Measurements from ENCODE around the gene SKI.

SKI gene

DNA sequence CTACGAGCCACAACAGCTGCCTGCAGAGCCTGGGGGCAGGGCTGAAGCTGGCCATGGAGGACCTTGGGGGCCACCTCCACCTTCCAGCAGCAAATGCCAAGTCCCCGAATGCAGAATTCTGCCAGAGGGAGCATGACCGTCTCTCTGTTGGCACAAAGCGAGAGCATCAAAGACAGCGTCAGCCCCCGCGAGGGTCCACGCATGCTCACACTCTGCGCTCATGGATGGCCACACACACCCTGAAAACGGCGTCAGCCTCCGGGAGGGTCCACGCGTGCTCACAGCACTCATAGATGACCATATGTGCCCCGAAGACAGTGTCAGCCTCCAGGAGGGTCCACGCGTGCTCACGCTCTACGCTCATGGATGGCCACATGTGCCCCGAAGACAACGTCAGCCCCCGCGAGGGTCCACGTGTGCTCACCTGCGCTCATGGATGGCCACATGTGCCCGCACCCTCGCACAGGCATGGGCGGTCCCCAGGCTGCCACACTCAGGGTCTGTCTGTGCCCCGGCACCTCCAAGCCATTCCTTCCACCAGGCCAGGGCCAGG is 116.7 kb downstream of the SKI start:
- DNase-seq: no peak

DNA sequence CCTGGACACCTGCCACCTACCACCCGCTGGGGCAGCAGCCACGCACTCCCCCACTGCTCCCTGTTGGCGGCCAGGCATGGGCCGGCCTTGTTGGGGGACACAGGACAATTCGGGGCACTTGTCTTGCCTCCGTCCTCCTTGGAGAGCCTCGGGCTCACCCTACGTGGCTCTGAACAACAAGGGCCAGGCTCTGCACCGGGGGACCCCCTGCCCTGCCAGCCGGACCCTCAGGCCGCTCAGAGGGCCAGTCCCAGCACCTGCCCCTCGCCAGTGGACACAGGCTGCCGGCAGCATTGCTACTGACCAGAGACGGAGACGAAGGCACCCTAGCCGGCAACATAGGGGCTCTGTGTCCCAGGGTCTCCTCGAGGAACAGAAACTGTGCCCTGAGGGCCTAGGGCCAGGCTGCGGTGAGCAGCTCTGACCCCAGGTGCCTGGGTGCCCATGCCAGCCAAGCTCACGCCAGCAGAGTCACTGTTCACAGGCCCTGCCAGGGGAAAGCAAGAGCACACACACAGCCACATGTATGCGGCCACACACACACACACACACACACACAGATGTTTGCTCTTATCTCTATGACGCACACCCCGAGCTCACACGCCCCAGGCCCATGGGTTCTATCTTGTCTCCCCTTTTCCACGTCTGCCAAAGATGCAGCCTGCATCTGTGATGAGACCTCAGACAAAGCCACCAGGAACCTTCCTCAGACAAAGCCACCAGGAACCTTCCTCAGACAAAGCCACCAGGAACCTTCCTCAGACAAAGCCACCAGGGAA is 117.4 kb downstream of the SKI start:
- no peak for DNase-seq

GRCh38 chr1:2346691-2347408 is 118.7 kb downstream of the SKI start:
- no peak for DNase-seq

- DNase-seq: no peak
Measured at GRCh38 chr1:2347409-2347785, 119.3 kb downstream of the SKI start.

DNA sequence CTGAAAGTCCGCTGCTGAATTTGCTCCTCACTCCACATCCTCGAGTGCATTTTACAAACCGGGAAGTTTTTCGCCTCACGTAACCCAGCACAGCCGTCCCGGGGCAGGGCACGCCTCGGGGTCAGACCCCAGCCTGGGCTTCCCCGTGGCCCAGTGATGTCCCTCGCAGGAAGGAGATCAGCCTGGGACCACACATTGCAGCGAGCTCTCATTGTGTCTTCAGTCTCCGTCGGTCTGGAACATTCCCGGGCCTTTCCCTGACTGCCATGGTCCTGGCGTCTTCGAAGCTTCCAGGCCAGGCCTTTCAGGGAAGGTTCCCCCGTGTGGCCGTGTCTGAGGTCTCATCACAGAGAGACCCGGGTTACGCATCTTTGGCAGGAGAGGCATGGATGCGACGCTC is 119.8 kb downstream of the SKI start:
- no peak for DNase-seq

GRCh38 chr1:2348346-2349325 is 120.5 kb downstream of the SKI start:
- DNase-seq: no peak

GRCh38 chr1:2349806-2350205 is 121.7 kb downstream of the SKI start:
- DNase-seq: no peak

DNA sequence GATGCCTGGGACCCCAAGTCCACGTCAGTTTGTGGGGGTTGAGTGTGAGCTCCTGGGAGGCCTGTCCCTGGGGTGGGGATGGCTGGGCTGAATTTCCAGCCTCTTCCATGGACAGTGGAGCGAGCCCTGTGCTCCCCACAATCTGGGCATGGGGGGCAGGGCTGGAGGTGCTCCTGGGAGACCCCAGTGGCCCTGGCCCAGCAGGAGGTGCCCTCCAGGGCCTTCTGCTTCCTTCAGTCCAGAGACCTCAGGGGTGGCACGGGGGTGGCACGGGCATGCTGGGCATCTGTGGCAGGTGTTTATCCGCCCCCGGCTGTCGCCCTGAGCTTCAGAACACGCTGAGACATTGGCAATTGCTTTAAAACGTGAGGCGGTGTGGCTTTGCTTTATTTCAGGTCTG is 122.4 kb downstream of the SKI start:
- DNase-seq: no peak

GRCh38 chr1:2350911-2351655 is 123.0 kb downstream of the SKI start:
- no peak for DNase-seq

GRCh38 chr1:2351723-2352122 is 123.6 kb downstream of the SKI start:
- DNase-seq: no peak

DNA sequence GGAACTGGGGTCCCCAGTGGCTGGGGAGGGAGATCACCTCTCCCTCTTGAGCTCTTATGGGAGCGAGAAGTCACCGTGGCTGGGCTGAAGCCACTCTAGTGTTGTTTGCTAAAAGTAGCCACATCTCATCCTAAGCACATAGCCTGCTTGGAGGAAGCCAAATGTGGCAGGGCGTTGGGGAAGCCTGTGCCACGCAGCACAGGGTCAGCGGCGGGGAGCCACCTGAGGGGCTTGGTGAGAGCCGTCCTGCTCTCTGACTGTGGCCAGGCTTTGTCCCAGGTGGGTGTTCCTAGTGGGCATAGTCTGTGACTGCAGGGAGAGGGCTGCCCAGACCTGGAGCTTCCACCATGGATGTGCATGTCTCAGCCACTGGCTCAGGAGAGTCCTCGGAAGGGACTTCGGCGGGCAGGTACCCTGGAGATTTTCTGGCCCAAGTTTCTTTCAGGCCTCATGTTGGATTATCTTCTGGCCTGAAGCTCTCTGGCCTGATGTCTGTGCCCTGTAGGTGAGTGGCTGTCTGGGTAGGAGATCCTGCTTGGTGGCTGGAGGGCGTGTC is 124.3 kb downstream of the SKI start:
- DNase-seq: no peak

GRCh38 chr1:2352897-2353550 is 124.9 kb downstream of the SKI start:
- DNase-seq: no peak

- no peak for DNase-seq
Measured at GRCh38 chr1:2353551-2354438, 125.7 kb downstream of the SKI start.

GRCh38 chr1:2354511-2355372 is 126.6 kb downstream of the SKI start:
- DNase-seq: no peak

DNA sequence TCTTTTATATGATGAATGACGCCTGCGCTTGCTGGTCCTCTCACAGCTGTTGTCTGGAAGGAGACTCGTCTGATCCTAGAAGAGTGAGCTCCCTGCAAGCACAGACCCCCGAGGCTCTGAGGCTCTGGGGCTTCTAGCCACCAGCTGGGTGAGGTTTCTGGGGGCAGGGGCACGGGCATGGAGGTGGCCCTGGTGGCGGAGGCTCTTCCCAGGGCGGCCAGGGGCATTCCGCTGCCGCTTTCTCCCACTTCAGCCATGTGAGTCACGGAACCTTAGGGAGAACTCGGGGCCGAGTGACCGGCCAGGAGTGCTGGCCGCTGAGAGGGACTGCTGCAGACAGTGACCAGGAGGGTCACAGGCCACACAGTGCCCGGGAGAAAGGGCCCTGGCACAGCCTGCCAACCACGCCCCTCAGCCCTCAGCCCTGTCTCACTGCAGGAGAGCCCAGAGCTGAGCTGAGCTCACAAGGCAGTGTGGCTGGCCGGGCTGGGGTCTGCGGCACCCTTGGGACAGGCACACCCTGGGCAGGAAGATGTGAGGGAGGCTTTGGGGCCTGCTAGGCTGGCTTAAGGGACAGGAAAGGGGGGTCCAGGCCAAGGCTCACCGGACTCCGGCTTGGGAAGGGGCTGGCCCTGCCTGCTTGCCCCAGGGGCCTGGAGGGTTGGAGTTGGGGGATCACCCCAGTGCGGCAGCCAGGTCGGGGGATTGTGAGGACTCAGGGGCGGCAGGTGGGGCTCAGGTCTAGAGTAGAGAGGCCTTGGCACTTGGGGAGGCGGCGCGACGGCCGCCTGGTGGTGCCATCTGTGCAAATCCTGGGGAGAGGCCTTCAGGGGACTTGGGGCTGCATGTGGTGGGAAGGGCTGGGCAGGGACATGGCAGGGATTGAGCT is 127.5 kb downstream of the SKI start:
- DNase-seq: no peak

- no peak for DNase-seq
Measured at GRCh38 chr1:2356401-2356800, 128.3 kb downstream of the SKI start.

DNA sequence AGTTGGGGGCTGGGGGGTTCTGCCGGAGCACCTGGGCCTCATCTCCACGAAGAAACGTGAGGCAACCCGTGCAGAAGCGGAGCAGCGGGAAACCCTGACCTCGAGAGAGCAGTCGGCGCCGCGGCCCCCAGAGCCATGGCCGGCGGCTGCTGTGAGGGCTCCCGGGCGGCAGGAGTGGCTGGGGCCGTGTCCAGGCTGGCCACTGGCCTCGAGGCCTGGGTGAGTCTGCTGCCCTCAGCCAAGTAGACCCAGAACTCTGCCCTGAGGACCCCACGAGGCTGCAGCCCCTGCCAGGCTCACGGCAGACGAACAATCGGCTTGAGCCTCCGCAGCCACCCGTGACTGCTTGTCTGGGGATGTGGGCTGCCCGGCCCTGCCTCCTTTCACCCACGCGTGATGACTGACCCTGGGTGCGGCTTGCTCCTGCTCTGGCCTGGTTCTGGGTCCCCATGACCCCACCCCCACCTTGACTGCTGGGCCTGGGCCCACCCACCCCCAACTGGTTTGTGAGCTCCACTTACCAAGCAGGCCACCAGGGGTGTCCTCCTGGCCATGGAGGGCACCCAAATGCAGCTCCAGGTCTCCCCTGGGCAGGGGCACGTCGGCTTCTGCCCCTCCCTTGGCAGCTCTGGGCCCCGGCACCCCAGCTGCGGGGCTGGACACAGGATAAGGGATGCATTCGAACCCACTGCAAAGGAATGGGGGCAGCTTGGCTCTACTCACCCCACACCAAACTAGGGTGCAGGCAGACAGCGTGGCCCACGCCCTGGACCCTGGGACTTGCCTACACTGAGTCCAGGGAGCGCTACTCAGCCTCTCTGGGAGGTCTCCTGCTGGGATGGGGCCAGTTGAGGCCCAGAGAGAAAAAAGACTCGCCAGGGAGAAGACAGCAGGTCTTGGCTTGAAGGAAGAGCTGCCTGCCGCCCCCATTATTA is 129.1 kb downstream of the SKI start:
- no peak for DNase-seq
